Mucosa of descending colon (tissue), 3 donors: ENCODE data around the gene CCDC78. TPM values are rescaled to one million over a fixed set of nuclear protein-coding genes. Genes with fewer than 3 reads are reported as not detected.

Experiments used
- ATAC-seq: fragments of 200-7000 bp; cut with Tn5 transposase; one replicate; pipeline ENCODE4 v1.9.1; 2020; ENCODE audit warnings: mild to moderate bottlenecking, moderate library complexity
- DNase-seq, 3 donors: peaks; one replicate each; pipeline ENCODE4 v3.0.0-alpha.2; 2020
- H3K36me3 ChIP-seq: fragments of 200-600 bp; one replicate; pipeline ENCODE4 v1.8.0; 2021; ENCODE audit warnings: low read depth, mild to moderate bottlenecking
- H3K4me1 ChIP-seq: fragments of 200-600 bp; one replicate; pipeline ENCODE4 v1.8.0; 2021; ENCODE audit warnings: low read depth, mild to moderate bottlenecking
- H3K4me3 ChIP-seq: fragments of 200-600 bp; one replicate; pipeline ENCODE4 v1.8.0; 2021; ENCODE audit warnings: mild to moderate bottlenecking
- H3K9me3 ChIP-seq: fragments of 200-600 bp; one replicate; pipeline ENCODE4 v1.8.0; 2021; ENCODE audit warnings: mild to moderate bottlenecking
- CTCF ChIP-seq: fragments of 200-600 bp; IDR thresholded peaks from one replicate; pipeline ENCODE4 v1.8.0; 2022; ENCODE audit warnings: antibody characterized with exemption, mild to moderate bottlenecking
- intact Hi-C, 2 donors: fragments of 100-400 bp; cut with DNase I in 1 of 2; cut with micrococcal nuclease in 1 of 2; formaldehyde crosslinking; loops; one replicate each; pipeline versions ENCODE4 v1.11.0 to v1.11.1; 2022; cut with DNase I, micrococcal nuclease
- total RNA-seq, 3 donors: library from RNA; stranded (reverse); fragmentation: NEBNext Ultra II Directional in 2 of 3; extraction: Animal tissue kit (Norgen Biotek cat#: 25700) in 2 of 3; gene quantifications; one replicate each; pipeline versions ENCODE4 v1.2.1 to v1.2.4, GENCODE V29; 2021 to 2023
- donor health status: DM: no; HTN: no; CAD: no; lungs with moderate emphysema.
- donor health status: DM: no; HTN: no; CAD: no.
- donor health status: DM: no; HTN: yes; CAD: no.

The CCDC78 gene
- total RNA-seq, 3 donors from 2014 or later: 0.47 to 0.96 (median 0.80) TPM

GRCh38 chr16:678858-679813 is 47.1 kb downstream of the CCDC78 start:
- no peak overlapping the region for H3K4me3 ChIP-seq
- ATAC-seq (peak; percentile 20), DNase-seq (peak; percentile 70 to 89 (median 82))
- H3K36me3 ChIP-seq: peaks cover 5% of the 10 kb centered on the region
- H3K4me1 ChIP-seq: peaks cover 64% of the 10 kb centered on the region
- TF ChIP-seq CTCF: no peak
- no peaks in the 10 kb centered on the region for H3K9me3 ChIP-seq
- intact Hi-C loops: no loop called here

GRCh38 chr16:678209-678857 is 47.9 kb downstream of the CCDC78 start:
- no peak overlapping the region for H3K4me3 ChIP-seq
- DNase-seq: peak in 1 of 3 donors; percentile 40
- intact Hi-C loops: no loop called here
- no peaks in the 10 kb centered on the region for H3K9me3 ChIP-seq
- H3K4me1 ChIP-seq: peaks cover 60% of the 10 kb centered on the region
- no peak for ATAC-seq
- peaks cover 5% of the 10 kb centered on the region for H3K36me3 ChIP-seq
- no peak for TF ChIP-seq CTCF

- TF ChIP-seq CTCF: no peak
- H3K4me3 ChIP-seq: no peak overlapping the region
- H3K9me3 ChIP-seq: no peaks in the 10 kb centered on the region
- intact Hi-C loops: no loop called here
- peaks cover 9% of the 10 kb centered on the region for H3K36me3 ChIP-seq
- ATAC-seq: no peak
- DNase-seq: peak in 1 of 3 donors; percentile 33
- peaks cover 54% of the 10 kb centered on the region for H3K4me1 ChIP-seq
Measured at GRCh38 chr16:677316-678190, 48.7 kb downstream of the CCDC78 start.

GRCh38 chr16:676913-677312 is 49.3 kb downstream of the CCDC78 start:
- H3K36me3 ChIP-seq: peaks cover 4% of the 10 kb centered on the region
- no peak for TF ChIP-seq CTCF
- no peak overlapping the region for H3K4me3 ChIP-seq
- intact Hi-C loops: no loop called here
- peaks cover 47% of the 10 kb centered on the region for H3K4me1 ChIP-seq
- DNase-seq (peak; percentile 92 to 95 (median 94)), ATAC-seq (peak; percentile 68)
- H3K9me3 ChIP-seq: no peaks in the 10 kb centered on the region

- Histone ChIP-seq H3K4me1 (peaks cover 44% of the 10 kb centered on the region), H3K9me3 (no peaks in the 10 kb centered on the region), H3K36me3 (peaks cover 6% of the 10 kb centered on the region), H3K4me3 (no peak overlapping the region)
- ATAC-seq: no peak
- no peak for TF ChIP-seq CTCF
- intact Hi-C loops: no loop called here
- no peak for DNase-seq
Measured at GRCh38 chr16:676565-676902, 49.7 kb downstream of the CCDC78 start.
